ENCODE data around the gene SFXN1. TPM values are rescaled to one million over a fixed set of nuclear protein-coding genes. Genes with fewer than 3 reads are reported as not detected.

The SFXN1 gene
- 78.5 to 104 TPM (median 91.3 TPM) in 5 replicates for total RNA-seq (2022; extraction: Qiagen RNA extraction)

GRCh38 chr5:175478384-175479124, at the start of gene SFXN1:
TSS of gene SFXN1 (plus strand) at chr5:175478560. CDS start at chr5:175492104, 13,544 bp downstream.

GRCh38 chr5:175444060-175444904, 34.1 kb upstream of the SFXN1 start, which contains the start of gene DRD1:
TSS of gene DRD1 (minus strand) at chr5:175444182. CDS start at chr5:175443099, 1,083 bp downstream.

Other genes with a start within 250 kb of the SFXN1 start
- 0.08 to 0.18 TPM (median 0.15 TPM) in 5 replicates for gene DRD1, start 34.4 kb upstream of the SFXN1 start, total RNA-seq (2022; extraction: Qiagen RNA extraction)
- 0.38 to 0.70 TPM (median 0.53 TPM) in 5 replicates for gene HRH2, start 179.5 kb downstream of the SFXN1 start, total RNA-seq (2022; extraction: Qiagen RNA extraction)

Measured in A549 treated with Mapracorat at 1 μM for 4 hours (cell line).